B cell (primary cell): Measurements from ENCODE around the gene PAQR7. TPM values are rescaled to one million over a fixed set of nuclear protein-coding genes. Genes with fewer than 3 reads are reported as not detected.

ENCODE experiments used
- ATAC-seq: fragments of 200-7000 bp; cut with Tn5 transposase; one replicate; pipeline ENCODE4 v1.10.0; 2021; ENCODE audit warnings: low read depth, mild to moderate bottlenecking, moderate number of reproducible peaks, moderate library complexity
- CTCF ChIA-PET: fragments of 350-600 bp; sonication (Branson Sonifier 250); formaldehyde crosslinking; loops from one replicate; lab custom pipeline; 2021; ENCODE audit warnings: antibody characterized with exemption, inconsistent platforms; lab: Charles Lee
- POLR2A ChIA-PET: fragments of 350-600 bp; sonication (Branson Sonifier 250); formaldehyde crosslinking; loops from one replicate; lab custom pipeline; 2021; ENCODE audit warnings: antibody characterized with exemption; lab: Charles Lee
- DNase-seq: peaks from one replicate; pipeline ENCODE4 v3.0.0; 2013
- H2AFZ ChIP-seq: 2 replicates; pipeline ENCODE4 v1.6.1; 2012; ENCODE audit warnings: mild to moderate bottlenecking, low read depth, low read length; ENCODE audit not compliant: insufficient read depth, poor library complexity, severe bottlenecking
- H3K27ac ChIP-seq, 2 donors: 1 replicate in 1 of 2; 2 replicates in 1 of 2; pipeline ENCODE4 v1.5.1; 2012 to 2013; ENCODE audit warnings: low read length in 2 of 2, mild to moderate bottlenecking in 2 of 2, moderate library complexity in 1 of 2
- H3K27me3 ChIP-seq, 4 experiments: fragments of 200-600 bp in 1 of 4; sonication (generic) in 1 of 4; replicated peaks in 1 of 4; 1 replicate in 2 of 4; 2 replicates in 2 of 4; pipeline versions ENCODE4 v1.6.1 to v1.7.0; 2013 to 2016; ENCODE audit warnings: low read length in 3 of 4, mild to moderate bottlenecking in 2 of 4, mixed read lengths in 1 of 4, moderate library complexity in 1 of 4; ENCODE audit not compliant: insufficient read depth in 4 of 4, control insufficient read depth in 3 of 4; ENCODE audit errors: control extremely low read depth in 1 of 4
- H3K36me3 ChIP-seq, 2 experiments: replicated peaks in 1 of 2; 1 replicate in 1 of 2; 2 replicates in 1 of 2; pipeline versions ENCODE4 v1.6.1 to v1.7.1; 2013; ENCODE audit warnings: low read length in 1 of 2; ENCODE audit not compliant: insufficient read depth in 2 of 2, control insufficient read depth in 1 of 2; ENCODE audit errors: control extremely low read depth in 1 of 2, extremely low read depth in 1 of 2
- H3K4me1 ChIP-seq, 2 donors: fragments of 200-600 bp in 1 of 2; sonication (generic) in 1 of 2; 1 replicate in 1 of 2; 2 replicates in 1 of 2; pipeline versions ENCODE4 v1.5.1 to v1.6.1; 2013 to 2017; ENCODE audit warnings: low read length in 2 of 2; ENCODE audit not compliant: control insufficient read depth in 2 of 2, insufficient read depth in 2 of 2
- H3K4me2 ChIP-seq: replicated peaks from 2 replicates; pipeline ENCODE3; 2012; ENCODE audit warnings: mild to moderate bottlenecking, low read depth, low read length; ENCODE audit not compliant: poor library complexity, severe bottlenecking
- H3K4me3 ChIP-seq, 5 experiments: fragments of 200-600 bp in 1 of 5; sonication (generic) in 1 of 5; 1 replicate in 3 of 5; 2 replicates in 2 of 5; pipeline versions ENCODE4 v1.5.1 to v1.7.0; 2011 to 2016; ENCODE audit warnings: low read length in 4 of 5, mild to moderate bottlenecking in 4 of 5, low read depth in 2 of 5, control low read depth in 1 of 5, moderate library complexity in 1 of 5; ENCODE audit not compliant: insufficient read depth in 1 of 5; ENCODE audit errors: control extremely low read depth in 1 of 5, extremely low read depth in 1 of 5
- H3K79me2 ChIP-seq: fragments of 200-600 bp; sonication (generic); one replicate; pipeline ENCODE4 v1.6.0; 2016; ENCODE audit warnings: low read length; ENCODE audit not compliant: control insufficient read depth, insufficient read depth
- H3K9ac ChIP-seq: fragments of 200-600 bp; sonication (generic); 2 replicates; pipeline ENCODE4 v1.6.1; 2017; ENCODE audit warnings: mild to moderate bottlenecking, low read length, moderate library complexity
- H3K9me3 ChIP-seq, 3 donors: one replicate each; pipeline versions ENCODE4 v1.6.1 to v1.7.1; 2013; ENCODE audit warnings: low read length in 2 of 3; ENCODE audit not compliant: control insufficient read depth in 2 of 3, insufficient read depth in 1 of 3; ENCODE audit errors: control extremely low read depth in 1 of 3
- H4K20me1 ChIP-seq: 2 replicates; pipeline ENCODE4 v1.6.0; 2012; ENCODE audit warnings: mild to moderate bottlenecking, low read length; ENCODE audit not compliant: insufficient read depth, control insufficient read depth, poor library complexity, severe bottlenecking
- H3K27ac Mint-ChIP-seq: one replicate; pipeline ENCODE4 v1.8.0; 2021; ENCODE audit warnings: mixed read lengths
- H3K27me3 Mint-ChIP-seq: one replicate; pipeline ENCODE4 v1.8.0; 2021; ENCODE audit warnings: mixed read lengths
- H3K4me1 Mint-ChIP-seq: one replicate; pipeline ENCODE4 v1.8.0; 2021; ENCODE audit warnings: mixed read lengths
- H3K4me3 Mint-ChIP-seq: one replicate; pipeline ENCODE4 v1.8.0; 2021; ENCODE audit warnings: mixed read lengths
- H3K9me3 Mint-ChIP-seq: one replicate; pipeline ENCODE4 v1.8.0; 2022; ENCODE audit warnings: mixed read lengths; ENCODE audit not compliant: insufficient read depth
- EZH2 ChIP-seq: IDR thresholded peaks from 2 replicates; pipeline ENCODE4 v1.6.1; 2012; ENCODE audit warnings: borderline replicate concordance, low read depth, mild to moderate bottlenecking, moderate library complexity, low read length; ENCODE audit not compliant: insufficient read depth, poor library complexity, severe bottlenecking
- WGBS: methylation state at CpG from one replicate; pipeline ENCODE4 v1.1.5; 2013; ENCODE audit warnings: missing lambda C conversion rate; ENCODE audit not compliant: insufficient coverage; 5-methylcytosine and 5-hydroxymethylcytosine counted together
- intact Hi-C: fragments of 100-400 bp; cut with micrococcal nuclease; formaldehyde crosslinking; loops from one replicate; pipeline ENCODE4 v1.10.0; 2022
- polyA plus RNA-seq: library from polyadenylated mRNA; depleted of rRNA; stranded (reverse); fragments of >200 nt; gene quantifications from 2 replicates; pipeline ENCODE4 v1.2.3, GENCODE V29; 2012
- total RNA-seq, 2 donors: library from RNA; stranded (reverse); fragments of 120-200 nt in 1 of 2; gene quantifications; 1 replicate in 1 of 2; 2 replicates in 1 of 2; pipeline versions ENCODE4 v1.2.3 to v1.2.4, GENCODE V29; 2013 to 2022
- TF ChIP-seq, protein P1 (sequence below): fragments of 200-600 bp; IDR thresholded peaks from one replicate; pipeline ENCODE4 v1.8.0; 2022; ENCODE audit warnings: antibody characterized with exemption, mild to moderate bottlenecking

The PAQR7 gene
- total and polyA plus RNA-seq, 2 donors (not counting 1 experiment from before 2014, with no cell fraction given) = 4.2 to 5.5 TPM

DNA sequence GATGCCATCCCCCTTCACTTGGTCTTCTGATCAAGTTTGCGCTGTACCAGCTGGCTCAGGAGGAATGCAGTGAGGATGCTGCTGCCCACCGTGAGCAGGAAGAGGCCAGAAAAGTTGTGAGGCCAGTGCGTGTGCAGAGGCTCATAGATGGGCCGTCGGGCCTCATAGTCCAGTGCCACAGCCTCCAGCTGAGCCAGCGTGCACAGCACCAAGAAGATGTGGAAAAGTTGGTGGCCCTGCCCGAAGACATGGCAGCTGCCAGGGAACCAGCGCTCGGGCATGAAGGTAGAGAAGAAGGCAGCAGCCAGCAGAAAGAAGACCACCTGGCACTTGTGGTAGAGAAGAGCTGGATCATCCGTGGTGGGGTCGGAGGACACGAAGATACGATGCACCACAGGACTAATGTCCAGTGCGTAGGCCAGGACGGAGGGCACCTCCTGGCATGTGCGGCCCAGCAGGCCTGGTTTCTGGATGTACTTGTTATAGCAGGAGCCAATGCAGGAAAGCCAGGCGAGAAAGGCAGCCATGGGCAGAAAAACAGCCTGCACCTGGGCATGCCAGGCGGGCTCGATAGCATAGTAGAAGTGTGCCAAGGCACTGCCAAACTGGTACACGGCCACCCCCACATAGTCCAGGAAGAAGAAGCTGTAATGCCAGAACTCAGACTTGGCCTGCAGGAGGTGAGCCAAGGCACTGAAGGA lies 12.6 kb downstream of the PAQR7 start:
- ATAC-seq (no peak), DNase-seq (no peak)
- POLR2A ChIA-PET = no interaction called here
- Histone ChIP-seq H3K79me2 (no peaks in the 10 kb centered on the region), H3K27me3 (no peaks in the 10 kb centered on the region), H2AFZ (no peak overlapping the region), H3K27ac (no peak overlapping the region), H3K4me1 (peaks cover 22 to 30% of the 10 kb centered on the region in 2 donors), H3K4me2 (no peak overlapping the region), H3K9me3 (peaks cover 0 to 4% (median 0%) of the 10 kb centered on the region in 3 donors), H4K20me1 (no peaks in the 10 kb centered on the region), H3K4me3 (no peak overlapping the region), H3K9ac (no peak overlapping the region), H3K36me3 (no peaks in the 10 kb centered on the region)
- Mint-ChIP-seq H3K9me3 (no peaks in the 10 kb centered on the region), H3K27me3 (no peaks in the 10 kb centered on the region), H3K4me1 (peaks cover 26% of the 10 kb centered on the region), H3K4me3 (no peak overlapping the region), H3K27ac (peak overlapping the region; percentile 63)
- no peak for TF ChIP-seq EZH2
- TF ChIP-seq, protein P1, sequence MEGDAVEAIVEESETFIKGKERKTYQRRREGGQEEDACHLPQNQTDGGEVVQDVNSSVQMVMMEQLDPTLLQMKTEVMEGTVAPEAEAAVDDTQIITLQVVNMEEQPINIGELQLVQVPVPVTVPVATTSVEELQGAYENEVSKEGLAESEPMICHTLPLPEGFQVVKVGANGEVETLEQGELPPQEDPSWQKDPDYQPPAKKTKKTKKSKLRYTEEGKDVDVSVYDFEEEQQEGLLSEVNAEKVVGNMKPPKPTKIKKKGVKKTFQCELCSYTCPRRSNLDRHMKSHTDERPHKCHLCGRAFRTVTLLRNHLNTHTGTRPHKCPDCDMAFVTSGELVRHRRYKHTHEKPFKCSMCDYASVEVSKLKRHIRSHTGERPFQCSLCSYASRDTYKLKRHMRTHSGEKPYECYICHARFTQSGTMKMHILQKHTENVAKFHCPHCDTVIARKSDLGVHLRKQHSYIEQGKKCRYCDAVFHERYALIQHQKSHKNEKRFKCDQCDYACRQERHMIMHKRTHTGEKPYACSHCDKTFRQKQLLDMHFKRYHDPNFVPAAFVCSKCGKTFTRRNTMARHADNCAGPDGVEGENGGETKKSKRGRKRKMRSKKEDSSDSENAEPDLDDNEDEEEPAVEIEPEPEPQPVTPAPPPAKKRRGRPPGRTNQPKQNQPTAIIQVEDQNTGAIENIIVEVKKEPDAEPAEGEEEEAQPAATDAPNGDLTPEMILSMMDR = no peak
- CTCF ChIA-PET = interaction anchor here (0.9 kb wide), 1 partner anchor 32 kb away, joined by 3 read pairs; no protein-coding TSS in a partner anchor
- intact Hi-C loops = no loop called here
- WGBS = 99% methylated on average over 20 of the region's 20 CpGs
